ENCODE measurements around the gene ZDHHC14. TPM values are rescaled to one million over a fixed set of nuclear protein-coding genes. Genes with fewer than 3 reads are reported as not detected.
A peak's percentile ranks its signal among the peaks of the same experiment; 100 is the strongest.

The ZDHHC14 gene
- total RNA-seq, 3 donors from 2014 or later, result 9.1 to 10.5 (median 10.0) TPM

DNA sequence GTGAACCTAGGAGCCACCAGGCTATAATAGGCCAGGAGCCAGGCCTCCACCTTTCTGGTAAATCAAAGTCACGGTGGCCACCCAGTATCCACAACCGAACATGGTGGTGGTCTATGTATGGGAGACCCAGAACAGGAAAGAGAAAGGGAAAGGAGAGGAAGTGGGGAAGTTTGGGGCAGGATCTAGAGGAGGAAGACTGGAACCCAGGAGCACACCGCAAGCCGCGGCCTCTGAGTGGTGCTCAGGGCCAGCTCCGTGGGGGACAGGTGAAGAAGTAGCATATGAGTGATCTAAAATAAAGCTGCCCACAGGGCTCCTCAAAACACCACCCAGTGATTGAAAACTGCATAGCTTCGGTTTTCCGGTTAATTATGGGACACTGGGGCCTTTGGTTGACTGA is 214.8 kb downstream of the ZDHHC14 start:
- no peak overlapping the region for H3K4me3 ChIP-seq
- ATAC-seq (no peak), DNase-seq (no peak)
- H3K4me1 ChIP-seq (ENCODE audit: low read depth), result peaks cover 8% of the 10 kb centered on the region
- H3K36me3 ChIP-seq (ENCODE audit: low read depth), result no peaks in the 10 kb centered on the region
- H3K9me3 ChIP-seq, result no peaks in the 10 kb centered on the region
- TF ChIP-seq, protein P1, sequence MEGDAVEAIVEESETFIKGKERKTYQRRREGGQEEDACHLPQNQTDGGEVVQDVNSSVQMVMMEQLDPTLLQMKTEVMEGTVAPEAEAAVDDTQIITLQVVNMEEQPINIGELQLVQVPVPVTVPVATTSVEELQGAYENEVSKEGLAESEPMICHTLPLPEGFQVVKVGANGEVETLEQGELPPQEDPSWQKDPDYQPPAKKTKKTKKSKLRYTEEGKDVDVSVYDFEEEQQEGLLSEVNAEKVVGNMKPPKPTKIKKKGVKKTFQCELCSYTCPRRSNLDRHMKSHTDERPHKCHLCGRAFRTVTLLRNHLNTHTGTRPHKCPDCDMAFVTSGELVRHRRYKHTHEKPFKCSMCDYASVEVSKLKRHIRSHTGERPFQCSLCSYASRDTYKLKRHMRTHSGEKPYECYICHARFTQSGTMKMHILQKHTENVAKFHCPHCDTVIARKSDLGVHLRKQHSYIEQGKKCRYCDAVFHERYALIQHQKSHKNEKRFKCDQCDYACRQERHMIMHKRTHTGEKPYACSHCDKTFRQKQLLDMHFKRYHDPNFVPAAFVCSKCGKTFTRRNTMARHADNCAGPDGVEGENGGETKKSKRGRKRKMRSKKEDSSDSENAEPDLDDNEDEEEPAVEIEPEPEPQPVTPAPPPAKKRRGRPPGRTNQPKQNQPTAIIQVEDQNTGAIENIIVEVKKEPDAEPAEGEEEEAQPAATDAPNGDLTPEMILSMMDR (IDR thresholded peaks at IDR 0.05), result no peak
- intact Hi-C loops (cut with DNase I, micrococcal nuclease), result loop anchor here in 1 of 2 donors (5.0 kb wide), 1 partner anchor 283 kb away; no protein-coding TSS in a partner anchor

DNA sequence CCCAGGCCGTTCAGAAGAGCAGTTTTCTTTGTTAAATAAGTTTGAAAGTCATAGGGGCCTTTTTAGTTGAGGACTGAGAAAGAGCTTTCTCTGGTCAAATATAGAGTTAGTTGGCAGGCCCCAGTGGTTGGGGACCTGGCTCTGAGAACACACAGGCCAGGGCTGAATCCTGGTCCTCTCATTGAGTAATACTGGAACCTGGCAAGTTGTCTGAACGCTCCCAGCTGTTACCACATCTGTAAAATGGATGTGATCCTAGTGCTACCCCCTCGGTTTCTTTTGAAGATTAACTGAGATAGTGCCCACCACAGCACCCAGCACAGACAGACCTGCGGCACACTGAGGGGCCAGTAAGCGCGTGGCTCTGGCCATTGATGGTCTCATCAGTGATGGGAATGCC is 215.5 kb downstream of the ZDHHC14 start:
- H3K9me3 ChIP-seq, result no peaks in the 10 kb centered on the region
- TF ChIP-seq, protein P1 (IDR thresholded peaks at IDR 0.05), result no peak
- ATAC-seq, result no peak
- H3K36me3 ChIP-seq (ENCODE audit: low read depth), result no peaks in the 10 kb centered on the region
- no peak for DNase-seq
- intact Hi-C loops (cut with DNase I, micrococcal nuclease), result loop anchor here in 1 of 2 donors (5.0 kb wide), 1 partner anchor 284 kb away; no protein-coding TSS in a partner anchor
- peaks cover 8% of the 10 kb centered on the region for H3K4me1 ChIP-seq (ENCODE audit: low read depth)
- no peak overlapping the region for H3K4me3 ChIP-seq

DNA sequence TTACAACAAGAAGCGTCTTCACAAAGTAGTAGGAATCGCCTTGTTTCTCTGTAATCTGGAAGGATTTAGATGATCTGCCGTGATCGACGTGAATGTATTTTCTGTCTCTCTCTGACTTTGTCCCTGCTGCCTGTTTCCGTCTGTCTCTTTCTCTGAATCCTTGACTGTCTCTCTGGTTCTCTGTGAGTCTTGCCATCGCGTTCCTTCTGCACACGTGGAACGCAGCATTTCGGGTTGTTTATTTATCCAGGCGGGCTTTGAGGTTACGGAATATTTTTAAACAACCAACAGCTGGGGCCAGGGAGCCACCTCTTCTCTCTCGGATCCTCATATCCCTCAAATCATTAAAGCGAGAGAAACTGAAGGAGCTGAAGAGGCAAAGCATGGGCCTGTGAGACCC is 215.9 kb downstream of the ZDHHC14 start:
- intact Hi-C loops (cut with DNase I, micrococcal nuclease), result loop anchor here in 1 of 2 donors (5.0 kb wide), 1 partner anchor 285 kb away; no protein-coding TSS in a partner anchor
- no peaks in the 10 kb centered on the region for H3K9me3 ChIP-seq
- no peak for ATAC-seq

DNA sequence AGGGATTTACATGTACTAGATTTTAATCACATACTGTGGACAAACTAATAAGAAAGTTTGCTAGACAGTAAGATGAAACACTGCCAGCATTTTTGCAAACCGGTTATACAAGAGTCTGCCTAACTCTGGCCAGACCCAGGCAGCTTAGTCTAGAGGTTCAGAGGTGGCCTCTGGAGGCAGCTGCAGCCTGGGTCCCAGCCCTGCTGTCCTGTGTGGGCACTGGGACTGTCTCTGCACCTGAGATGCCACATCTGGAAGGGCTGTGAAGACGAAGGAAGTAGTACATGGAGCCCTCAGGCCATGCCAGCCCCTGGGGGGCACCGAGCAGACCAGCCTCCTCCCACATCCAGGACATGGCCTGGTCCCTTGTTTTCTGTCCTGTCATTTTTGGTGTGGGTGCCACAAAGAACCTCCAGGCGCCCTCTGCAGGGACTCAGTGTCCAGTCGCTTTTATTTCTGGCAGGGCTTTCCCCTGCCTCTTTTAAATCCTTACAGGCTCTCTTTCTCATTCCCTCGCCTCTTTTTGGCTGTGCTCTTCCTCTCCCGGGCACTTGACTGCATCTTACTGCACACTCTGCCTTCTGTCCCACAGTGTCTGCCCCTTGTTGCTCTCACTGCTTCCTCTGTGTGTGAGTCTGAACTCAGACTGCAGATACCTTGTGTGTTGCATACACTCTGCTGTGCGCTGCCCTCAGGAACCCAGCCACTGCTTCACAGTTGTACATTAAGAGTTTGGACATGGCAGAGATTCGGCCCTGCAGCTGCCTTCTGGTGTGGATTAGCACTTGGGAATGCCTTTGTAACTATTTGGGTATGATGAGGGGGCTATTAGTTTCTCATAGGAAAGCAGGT is 216.7 kb downstream of the ZDHHC14 start:
- intact Hi-C loops (cut with DNase I, micrococcal nuclease), result loop anchor here in 1 of 2 donors (5.0 kb wide), 1 partner anchor 285 kb away; no protein-coding TSS in a partner anchor
- DNase-seq, result peak in 2 of 3 donors; percentile 72 to 79
- peak; percentile 81 for ATAC-seq
- Histone ChIP-seq H3K4me1 (ENCODE audit: low read depth) (peaks cover 8% of the 10 kb centered on the region), H3K36me3 (ENCODE audit: low read depth) (no peaks in the 10 kb centered on the region), H3K4me3 (no peak overlapping the region), H3K9me3 (no peaks in the 10 kb centered on the region)
- TF ChIP-seq, protein P1 (IDR thresholded peaks at IDR 0.05), result peak; percentile 7

More for the DNA sequence above, 215.9 kb downstream of the ZDHHC14 start:
- DNase-seq, result no peak
- Histone ChIP-seq H3K4me1 (ENCODE audit: low read depth) (peaks cover 8% of the 10 kb centered on the region), H3K36me3 (ENCODE audit: low read depth) (no peaks in the 10 kb centered on the region), H3K4me3 (no peak overlapping the region)
- TF ChIP-seq, protein P1 (IDR thresholded peaks at IDR 0.05), result no peak

DNA sequence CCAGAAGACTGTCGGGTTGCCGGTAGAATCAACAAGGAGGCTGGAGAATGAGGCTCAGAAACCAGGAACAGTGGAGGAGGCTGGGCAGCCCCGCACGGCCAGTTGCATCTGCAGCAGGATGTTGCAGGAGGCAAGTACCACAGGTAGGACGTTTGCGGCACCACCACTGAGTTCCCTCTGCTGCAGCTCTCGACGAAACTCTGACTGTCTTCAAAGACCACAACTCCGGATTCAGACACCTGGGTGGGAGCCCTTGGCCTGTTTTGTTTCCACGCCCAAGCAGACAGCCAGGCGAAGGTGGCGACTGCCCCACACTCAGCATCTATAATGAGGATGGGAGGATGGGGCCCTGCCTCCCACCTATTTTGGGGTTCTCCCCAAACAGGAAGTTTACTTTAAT is 218.2 kb downstream of the ZDHHC14 start:
- Histone ChIP-seq H3K4me1 (ENCODE audit: low read depth) (peaks cover 8% of the 10 kb centered on the region), H3K9me3 (no peaks in the 10 kb centered on the region), H3K4me3 (no peak overlapping the region), H3K36me3 (ENCODE audit: low read depth) (no peaks in the 10 kb centered on the region)
- TF ChIP-seq, protein P1 (IDR thresholded peaks at IDR 0.05), result no peak
- ATAC-seq (no peak), DNase-seq (no peak)
- intact Hi-C loops (cut with DNase I, micrococcal nuclease), result loop anchor here in 1 of 2 donors (5.0 kb wide), 1 partner anchor 287 kb away; no protein-coding TSS in a partner anchor
